GM12878 (cell line): ENCODE measurements around the gene RPL3. TPM values are rescaled to one million over a fixed set of nuclear protein-coding genes. Genes with fewer than 3 reads are reported as not detected.

Source experiments
- ATAC-seq: fragments of 200-7000 bp; cut with Tn5 transposase; 3 replicates; pipeline ENCODE4 v1.9.1; 2020; ENCODE audit warnings: mild to moderate bottlenecking, moderate library complexity
- BruUV-seq: library from RNA; stranded (reverse); fragments of 400-500 nt; replicated peaks from 2 replicates; lab custom pipeline; 2021; lab: Mats Ljungman, UMichigan
- CTCF ChIA-PET: fragments of 300-600 bp; sonication (Branson Sonifier 250); formaldehyde crosslinking; extraction: SDS; loops from one replicate; lab custom pipeline; 2021; ENCODE audit warnings: inconsistent platforms; lab: Yijun Ruan, JAX
- POLR2A ChIA-PET: fragments of 350-600 bp; formaldehyde crosslinking; extraction: SDS; loops from one replicate; lab custom pipeline; 2021; ENCODE audit warnings: inconsistent platforms; lab: Charles Lee
- RAD21 ChIA-PET: fragments of 300-600 bp; sonication (Branson Sonifier 250); formaldehyde crosslinking; loops from one replicate; lab custom pipeline; 2023; ENCODE audit warnings: antibody characterized with exemption; ENCODE audit not compliant: unreplicated experiment; lab: Charles Lee
- SMC1A ChIA-PET: fragments of 300-600 bp; sonication (Branson Sonifier 250); formaldehyde crosslinking; loops from one replicate; lab custom pipeline; 2023; ENCODE audit not compliant: unreplicated experiment, uncharacterized antibody; lab: Charles Lee
- DNase-seq: peaks from one replicate; pipeline ENCODE4 v3.0.0-alpha.2; 2011; ENCODE audit warnings: low read depth, low spot score
- FAIRE-seq: peaks from 3 replicates; lab custom pipeline; 2011; peaks lifted over from hg19 to GRCh38; lab: Jason Lieb, UNC
- H2AFZ ChIP-seq: 2 replicates; pipeline ENCODE4 v1.6.0; 2011; ENCODE audit warnings: low read depth, low read length, control low read depth; ENCODE audit not compliant: control insufficient read depth
- H3K27ac ChIP-seq: 2 replicates; pipeline ENCODE4 v1.5.1; 2011; ENCODE audit warnings: control low read depth; ENCODE audit not compliant: control insufficient read depth, insufficient read depth
- H3K27me3 ChIP-seq, 2 experiments: replicated peaks in 1 of 2; 2 replicates each; pipeline versions ENCODE4 v1.6.0 to v1.6.1; 2011; ENCODE audit warnings: low read length in 1 of 2; ENCODE audit not compliant: control insufficient read depth in 2 of 2, insufficient read depth in 2 of 2
- H3K36me3 ChIP-seq, 2 experiments: 2 replicates each; pipeline ENCODE4 v1.5.1; 2011; ENCODE audit warnings: low read length in 1 of 2; ENCODE audit not compliant: control insufficient read depth in 2 of 2, insufficient read depth in 2 of 2
- H3K4me1 ChIP-seq: 2 replicates; pipeline ENCODE4 v1.6.1; 2011; ENCODE audit warnings: mild to moderate bottlenecking, low read length, moderate library complexity, mixed read lengths; ENCODE audit not compliant: control insufficient read depth, insufficient read depth
- H3K4me2 ChIP-seq: 2 replicates; pipeline ENCODE4 v1.6.0; 2011; ENCODE audit warnings: control low read depth; ENCODE audit not compliant: control insufficient read depth, insufficient read depth
- H3K4me3 ChIP-seq: fragments of 200-600 bp; sonication (generic); 2 replicates; pipeline ENCODE4 v1.5.1; 2016
- H3K79me2 ChIP-seq: 2 replicates; pipeline ENCODE4 v1.6.0; 2011; ENCODE audit warnings: low read length; ENCODE audit not compliant: control insufficient read depth, insufficient read depth
- H3K9ac ChIP-seq: 2 replicates; pipeline ENCODE4 v1.8.0; 2011; ENCODE audit warnings: low read length, control low read depth, mixed read lengths; ENCODE audit not compliant: control insufficient read depth, insufficient read depth
- H3K9me3 ChIP-seq: replicated peaks from 3 replicates; pipeline ENCODE4 v1.5.1; 2011; ENCODE audit warnings: mild to moderate bottlenecking, low read length; ENCODE audit not compliant: control insufficient read depth, insufficient read depth
- H4K20me1 ChIP-seq: 2 replicates; pipeline ENCODE4 v1.6.0; 2011; ENCODE audit not compliant: control insufficient read depth, insufficient read depth
- BRCA1 ChIP-seq: IDR thresholded peaks from 2 replicates; pipeline ENCODE4 v1.6.1; 2011; ENCODE audit warnings: low read depth, low read length, improper control_type of control experiment
- CBX5 ChIP-seq: sonication (generic); IDR thresholded peaks from 2 replicates; pipeline ENCODE4 v1.6.1; 2016; ENCODE audit warnings: low read depth, moderate library complexity, mild to moderate bottlenecking, inconsistent platforms
- EZH2 ChIP-seq: IDR thresholded peaks from 2 replicates; pipeline ENCODE4 v1.6.1; 2012; ENCODE audit warnings: low read depth, mild to moderate bottlenecking, control low read depth, inconsistent platforms, low read length, borderline replicate concordance; ENCODE audit not compliant: control insufficient read depth
- JUNB ChIP-seq: IDR thresholded peaks from 2 replicates; pipeline ENCODE4 v1.6.1; 2016; ENCODE audit warnings: antibody characterized with exemption, mild to moderate bottlenecking
- NFXL1 ChIP-seq: fragments of 450-650 bp; IDR thresholded peaks from 2 replicates; pipeline ENCODE4 v1.6.1; 2017; ENCODE audit warnings: antibody characterized with exemption, mild to moderate bottlenecking, borderline replicate concordance
- STAT1 ChIP-seq: fragments of 450-650 bp; conservative IDR thresholded peaks from 2 replicates; pipeline ENCODE4 v1.6.1; 2014; ENCODE audit warnings: antibody characterized with exemption, mild to moderate bottlenecking
- SUZ12 ChIP-seq: fragments of 200-600 bp; sonication (generic); IDR thresholded peaks from one replicate; pipeline ENCODE4 v1.6.1; 2018; ENCODE audit warnings: antibody characterized with exemption, mild to moderate bottlenecking; ENCODE audit not compliant: unreplicated experiment
- TCF7 ChIP-seq: IDR thresholded peaks from 2 replicates; pipeline ENCODE4 v1.6.1; 2014; ENCODE audit warnings: antibody characterized with exemption, borderline replicate concordance
- ZNF217 ChIP-seq: fragments of 450-650 bp; IDR thresholded peaks from 2 replicates; pipeline ENCODE4 v1.6.1; 2017; ENCODE audit warnings: antibody characterized with exemption, mild to moderate bottlenecking
- ZNF622 ChIP-seq: fragments of 450-650 bp; IDR thresholded peaks from 2 replicates; pipeline ENCODE4 v1.6.1; 2017; ENCODE audit warnings: mild to moderate bottlenecking, inconsistent platforms
- WGBS: methylation state at CpG from one replicate; pipeline ENCODE4 v1.1.6; 2016; ENCODE audit warnings: low lambda C conversion rate; ENCODE audit not compliant: insufficient replicate concordance, insufficient coverage; ENCODE audit errors: missing lambda C conversion rate; 5-methylcytosine and 5-hydroxymethylcytosine counted together
- in situ Hi-C: fragments of 300-500 bp; cut with MboI; formaldehyde crosslinking; loops from 9 replicates; pipeline ENCODE4 v1.14.3; 2018; ENCODE audit warnings: mixed read lengths
- intact Hi-C: fragments of 100-400 bp; cut with micrococcal nuclease; formaldehyde crosslinking; loops from one replicate; pipeline ENCODE4 v1.14.2; 2022; ENCODE audit not compliant: unreplicated experiment
- polyA plus RNA-seq, 11 experiments: library from polyadenylated mRNA; depleted of rRNA in 4 of 11; unstranded in 6 of 11; stranded (reverse) in 5 of 11; fragments of >200 nt; fragmentation: Nextera tagmentation in 4 of 11; fragmentation: Illumina TruSeq in 1 of 11; extraction: Ambion mirVana in 4 of 11; extraction: Trizol in 1 of 11; gene quantifications; 1 replicate in 1 of 11; 2 replicates in 10 of 11; pipeline versions ENCODE4 v1.2.1 to v1.2.3, GENCODE V29; 2011 to 2016; ENCODE audit warnings: inconsistent platforms in 2 of 11, missing spikeins in 2 of 11, low read depth in 1 of 11
- total RNA-seq, 4 experiments: library from RNA; depleted of rRNA in 3 of 4; stranded (reverse); fragments of >200 nt in 3 of 4; fragmentation: Illumina TruSeq in 1 of 4; extraction: Trizol in 1 of 4; gene quantifications; 2 replicates each; pipeline versions ENCODE4 v1.2.1 to v1.2.3, GENCODE V29; 2013 to 2021
- TF ChIP-seq, protein P1 (sequence below): IDR thresholded peaks from 2 replicates; pipeline ENCODE4 v1.6.1; 2012; ENCODE audit warnings: low read length, inconsistent platforms
- TF ChIP-seq, protein P2 (sequence below): fragments of 450-650 bp; IDR thresholded peaks from 2 replicates; pipeline ENCODE4 v1.6.1; 2017; ENCODE audit warnings: mild to moderate bottlenecking, moderate library complexity
- TF ChIP-seq, protein P3 (sequence below): IDR thresholded peaks from 2 replicates; pipeline ENCODE4 v1.6.1; 2011; ENCODE audit warnings: low read depth, mild to moderate bottlenecking, low read length, moderate library complexity, borderline replicate concordance; ENCODE audit errors: extremely low read depth
- TF ChIP-seq, protein P4 (sequence below): IDR thresholded peaks from 2 replicates; pipeline ENCODE4 v1.6.1; 2012; ENCODE audit warnings: low read depth, low read length, improper control_type of control experiment
- TF ChIP-seq, protein P5 (sequence below): fragments of 450-650 bp; IDR thresholded peaks from 2 replicates; pipeline ENCODE4 v1.6.1; 2016; ENCODE audit warnings: mild to moderate bottlenecking

Gene RPL3
- total and polyA plus RNA-seq, 10 of the 15 experiments (the other 5 are each of a cell fraction or from before 2014, with no cell fraction given) = 1,534 to 6,791 (median 3,992) TPM

DNA sequence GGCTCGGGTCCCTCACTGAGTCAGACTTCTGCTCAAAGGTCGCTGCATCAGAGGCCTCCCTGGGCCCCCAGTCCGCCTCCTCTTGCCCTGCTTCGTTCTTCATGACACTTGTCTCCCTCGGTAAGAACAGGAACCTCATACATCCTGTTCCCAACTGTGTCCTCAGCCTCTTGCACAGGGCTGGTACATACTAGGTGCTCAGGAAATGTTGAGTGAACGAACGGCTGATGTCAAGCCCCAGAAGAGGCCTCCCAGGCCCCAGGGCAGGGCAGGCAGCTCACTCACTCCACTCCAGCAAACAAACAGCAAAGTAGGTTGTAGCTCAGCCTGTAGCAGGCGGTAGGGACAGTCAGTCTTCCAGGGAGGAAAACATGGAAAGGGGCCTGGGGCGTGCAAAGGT lies 47.6 kb upstream of the RPL3 start:
- Histone ChIP-seq H3K4me2 (no peak overlapping the region), H3K9ac (no peak overlapping the region), H3K4me1 (no peaks in the 10 kb centered on the region), H3K27ac (no peak overlapping the region), H3K79me2 (no peaks in the 10 kb centered on the region), H3K9me3 (peaks cover 1% of the 10 kb centered on the region; the same call in 1 of the 3 replicates), H2AFZ (no peak overlapping the region), H3K36me3 (no peaks in the 10 kb centered on the region), H3K4me3 (no peak overlapping the region), H4K20me1 (no peaks in the 10 kb centered on the region), H3K27me3 (no peaks in the 10 kb centered on the region; a peak in 1 of 4 replicates)
- FAIRE-seq = no peak
- ATAC-seq = no peak
- DNase-seq = no peak
- POLR2A ChIA-PET = no interaction called here
- in situ Hi-C loops (no loop called here), intact Hi-C loops (no loop called here)
- 24% methylated on average over 9 of the region's 9 CpGs for WGBS
- BruUV-seq = no TSS peak
- RAD21 ChIA-PET = no interaction called here
- SMC1A ChIA-PET = no interaction called here
- CTCF ChIA-PET = no interaction called here
- TF ChIP-seq STAT1 (no peak), NFXL1 (no peak), EZH2 (no peak), SUZ12 (no peak), CBX5 (no peak), BRCA1 (no peak), ZNF217 (no peak), JUNB (no peak), ZNF622 (no peak), TCF7 (no peak)
- TF ChIP-seq, protein P1, sequence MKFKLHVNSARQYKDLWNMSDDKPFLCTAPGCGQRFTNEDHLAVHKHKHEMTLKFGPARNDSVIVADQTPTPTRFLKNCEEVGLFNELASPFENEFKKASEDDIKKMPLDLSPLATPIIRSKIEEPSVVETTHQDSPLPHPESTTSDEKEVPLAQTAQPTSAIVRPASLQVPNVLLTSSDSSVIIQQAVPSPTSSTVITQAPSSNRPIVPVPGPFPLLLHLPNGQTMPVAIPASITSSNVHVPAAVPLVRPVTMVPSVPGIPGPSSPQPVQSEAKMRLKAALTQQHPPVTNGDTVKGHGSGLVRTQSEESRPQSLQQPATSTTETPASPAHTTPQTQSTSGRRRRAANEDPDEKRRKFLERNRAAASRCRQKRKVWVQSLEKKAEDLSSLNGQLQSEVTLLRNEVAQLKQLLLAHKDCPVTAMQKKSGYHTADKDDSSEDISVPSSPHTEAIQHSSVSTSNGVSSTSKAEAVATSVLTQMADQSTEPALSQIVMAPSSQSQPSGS = no peak
- TF ChIP-seq, protein P2, sequence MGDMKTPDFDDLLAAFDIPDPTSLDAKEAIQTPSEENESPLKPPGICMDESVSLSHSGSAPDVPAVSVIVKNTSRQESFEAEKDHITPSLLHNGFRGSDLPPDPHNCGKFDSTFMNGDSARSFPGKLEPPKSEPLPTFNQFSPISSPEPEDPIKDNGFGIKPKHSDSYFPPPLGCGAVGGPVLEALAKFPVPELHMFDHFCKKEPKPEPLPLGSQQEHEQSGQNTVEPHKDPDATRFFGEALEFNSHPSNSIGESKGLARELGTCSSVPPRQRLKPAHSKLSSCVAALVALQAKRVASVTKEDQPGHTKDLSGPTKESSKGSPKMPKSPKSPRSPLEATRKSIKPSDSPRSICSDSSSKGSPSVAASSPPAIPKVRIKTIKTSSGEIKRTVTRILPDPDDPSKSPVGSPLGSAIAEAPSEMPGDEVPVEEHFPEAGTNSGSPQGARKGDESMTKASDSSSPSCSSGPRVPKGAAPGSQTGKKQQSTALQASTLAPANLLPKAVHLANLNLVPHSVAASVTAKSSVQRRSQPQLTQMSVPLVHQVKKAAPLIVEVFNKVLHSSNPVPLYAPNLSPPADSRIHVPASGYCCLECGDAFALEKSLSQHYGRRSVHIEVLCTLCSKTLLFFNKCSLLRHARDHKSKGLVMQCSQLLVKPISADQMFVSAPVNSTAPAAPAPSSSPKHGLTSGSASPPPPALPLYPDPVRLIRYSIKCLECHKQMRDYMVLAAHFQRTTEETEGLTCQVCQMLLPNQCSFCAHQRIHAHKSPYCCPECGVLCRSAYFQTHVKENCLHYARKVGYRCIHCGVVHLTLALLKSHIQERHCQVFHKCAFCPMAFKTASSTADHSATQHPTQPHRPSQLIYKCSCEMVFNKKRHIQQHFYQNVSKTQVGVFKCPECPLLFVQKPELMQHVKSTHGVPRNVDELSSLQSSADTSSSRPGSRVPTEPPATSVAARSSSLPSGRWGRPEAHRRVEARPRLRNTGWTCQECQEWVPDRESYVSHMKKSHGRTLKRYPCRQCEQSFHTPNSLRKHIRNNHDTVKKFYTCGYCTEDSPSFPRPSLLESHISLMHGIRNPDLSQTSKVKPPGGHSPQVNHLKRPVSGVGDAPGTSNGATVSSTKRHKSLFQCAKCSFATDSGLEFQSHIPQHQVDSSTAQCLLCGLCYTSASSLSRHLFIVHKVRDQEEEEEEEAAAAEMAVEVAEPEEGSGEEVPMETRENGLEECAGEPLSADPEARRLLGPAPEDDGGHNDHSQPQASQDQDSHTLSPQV = no peak
- TF ChIP-seq, protein P3, sequence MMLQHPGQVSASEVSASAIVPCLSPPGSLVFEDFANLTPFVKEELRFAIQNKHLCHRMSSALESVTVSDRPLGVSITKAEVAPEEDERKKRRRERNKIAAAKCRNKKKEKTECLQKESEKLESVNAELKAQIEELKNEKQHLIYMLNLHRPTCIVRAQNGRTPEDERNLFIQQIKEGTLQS = no peak
- TF ChIP-seq, protein P4, sequence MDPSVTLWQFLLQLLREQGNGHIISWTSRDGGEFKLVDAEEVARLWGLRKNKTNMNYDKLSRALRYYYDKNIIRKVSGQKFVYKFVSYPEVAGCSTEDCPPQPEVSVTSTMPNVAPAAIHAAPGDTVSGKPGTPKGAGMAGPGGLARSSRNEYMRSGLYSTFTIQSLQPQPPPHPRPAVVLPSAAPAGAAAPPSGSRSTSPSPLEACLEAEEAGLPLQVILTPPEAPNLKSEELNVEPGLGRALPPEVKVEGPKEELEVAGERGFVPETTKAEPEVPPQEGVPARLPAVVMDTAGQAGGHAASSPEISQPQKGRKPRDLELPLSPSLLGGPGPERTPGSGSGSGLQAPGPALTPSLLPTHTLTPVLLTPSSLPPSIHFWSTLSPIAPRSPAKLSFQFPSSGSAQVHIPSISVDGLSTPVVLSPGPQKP = no peak
- TF ChIP-seq, protein P5, sequence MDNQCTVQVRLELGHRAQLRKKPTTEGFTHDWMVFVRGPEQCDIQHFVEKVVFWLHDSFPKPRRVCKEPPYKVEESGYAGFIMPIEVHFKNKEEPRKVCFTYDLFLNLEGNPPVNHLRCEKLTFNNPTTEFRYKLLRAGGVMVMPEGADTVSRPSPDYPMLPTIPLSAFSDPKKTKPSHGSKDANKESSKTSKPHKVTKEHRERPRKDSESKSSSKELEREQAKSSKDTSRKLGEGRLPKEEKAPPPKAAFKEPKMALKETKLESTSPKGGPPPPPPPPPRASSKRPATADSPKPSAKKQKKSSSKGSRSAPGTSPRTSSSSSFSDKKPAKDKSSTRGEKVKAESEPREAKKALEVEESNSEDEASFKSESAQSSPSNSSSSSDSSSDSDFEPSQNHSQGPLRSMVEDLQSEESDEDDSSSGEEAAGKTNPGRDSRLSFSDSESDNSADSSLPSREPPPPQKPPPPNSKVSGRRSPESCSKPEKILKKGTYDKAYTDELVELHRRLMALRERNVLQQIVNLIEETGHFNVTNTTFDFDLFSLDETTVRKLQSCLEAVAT = no peak
